ENCODE data around the gene TYSND1.

Gene TYSND1

GRCh38 chr10:70135684-70136083, 10.8 kb downstream of the TYSND1 start:
- ChIA-PET POLR2A (interaction anchor here (0.6 to 1.6 kb wide), 3 partner anchors 9 to 268 kb away, joined by 3 to 6 read pairs (median 3); partner anchors contain the start of genes EIF4EBP2 and TYSND1), CTCF (interaction anchor here (1.0 to 1.9 kb wide), 4 partner anchors 9 to 20 kb away, joined by 3 to 14 read pairs (median 8); no protein-coding TSS in a partner anchor)
- H3K4me3 ChIP-seq (ENCODE audit: low read depth, low read length), result no peak overlapping the region
- no peak for DNase-seq (ENCODE audit: low read depth, low spot score)
- no peak for TF ChIP-seq CTCF (IDR thresholded peaks at IDR 0.05; ENCODE audit: insufficient read depth, low read length, missing control alignments)

- TF ChIP-seq CTCF (IDR thresholded peaks at IDR 0.05; ENCODE audit: insufficient read depth, low read length, missing control alignments), result no peak
- ChIA-PET POLR2A (no interaction called here), CTCF (interaction anchor here (1.4 to 1.9 kb wide), 3 partner anchors 12 to 19 kb away, joined by 3 to 14 read pairs (median 6); partner anchors contain the start of gene TYSND1)
- no peak for DNase-seq (ENCODE audit: low read depth, low spot score)
- H3K4me3 ChIP-seq (ENCODE audit: low read depth, low read length), result no peak overlapping the region
Observed at GRCh38 chr10:70135046-70135445, 11.5 kb downstream of the TYSND1 start.

GRCh38 chr10:70132098-70133029, 14.1 kb downstream of the TYSND1 start, which contains the start of gene AIFM2:
TSS of gene AIFM2 (minus strand) at chr10:70132825. CDS start at chr10:70124084, 8,741 bp downstream.
- no peak for DNase-seq (ENCODE audit: low read depth, low spot score)
- H3K4me3 ChIP-seq (ENCODE audit: low read depth, low read length), result peak within 1 kb of the TSS; percentile 61
- POLR2A ChIA-PET, result no interaction called here
- CTCF ChIA-PET, result interaction anchor here (0.9 to 9.8 kb wide), 2 partner anchors 14 to 15 kb away, joined by 3 to 110 read pairs; no protein-coding TSS in a partner anchor
- TF ChIP-seq CTCF (IDR thresholded peaks at IDR 0.05; ENCODE audit: insufficient read depth, low read length, missing control alignments), result no peak

GRCh38 chr10:70131560-70131937, 15.0 kb downstream of the TYSND1 start:
- CTCF ChIA-PET, result interaction anchor here (2.5 to 9.8 kb wide), 2 partner anchors 14 to 15 kb away, joined by 10 to 110 read pairs; partner anchors contain the start of gene TYSND1
- DNase-seq (ENCODE audit: low read depth, low spot score), result no peak
- peak overlapping the region; percentile 61; the same call in 1 of the 2 replicates for H3K4me3 ChIP-seq (ENCODE audit: low read depth, low read length)
- TF ChIP-seq CTCF (IDR thresholded peaks at IDR 0.05; ENCODE audit: insufficient read depth, low read length, missing control alignments), result no peak
- POLR2A ChIA-PET, result no interaction called here

GRCh38 chr10:70130878-70131559, 15.5 kb downstream of the TYSND1 start:
- POLR2A ChIA-PET, result no interaction called here
- H3K4me3 ChIP-seq (ENCODE audit: low read depth, low read length), result no peak overlapping the region
- CTCF ChIA-PET, result interaction anchor here (1.0 to 9.8 kb wide), 4 partner anchors 8 to 15 kb away, joined by 3 to 110 read pairs (median 8); partner anchors contain the start of gene TYSND1

More at GRCh38 chr10:70130878-70131559, 15.5 kb downstream of the TYSND1 start:
- TF ChIP-seq CTCF (IDR thresholded peaks at IDR 0.05; ENCODE audit: insufficient read depth, low read length, missing control alignments), result no peak
- DNase-seq (ENCODE audit: low read depth, low spot score), result no peak
